NCI-H82 treated with DMSO at 0.1 percent for 48 hours (cell line): ENCODE results near the gene GFPT2.
"Not testable (repeated sequence)": the region's sequence is repeated elsewhere in the genome, so short reads cannot be mapped to it uniquely, and the experiment has no call there.

Experiments
- DNase-seq: peaks from one replicate; lab custom pipeline; 2025; ENCODE audit not compliant: unreplicated experiment; lab: John Stamatoyannopoulos, UW

GFPT2 gene

GRCh38 chr5:180311216-180311615, 41.9 kb downstream of the GFPT2 start:
- no peak for DNase-seq

GRCh38 chr5:180306796-180307195, 46.3 kb downstream of the GFPT2 start:
- no peak for DNase-seq

GRCh38 chr5:180305481-180305880, 47.7 kb downstream of the GFPT2 start:
- no peak for DNase-seq

GRCh38 chr5:180304431-180305375, 48.4 kb downstream of the GFPT2 start:
- no peak for DNase-seq

- no peak for DNase-seq
These were observed 49.2 kb downstream of the GFPT2 start for GRCh38 chr5:180304016-180304292.

GRCh38 chr5:180303226-180304015, 49.7 kb downstream of the GFPT2 start:
- no peak for DNase-seq

GRCh38 chr5:180302256-180302655, 50.9 kb downstream of the GFPT2 start:
- no peak for DNase-seq

- DNase-seq, result no peak
These were observed 51.9 kb downstream of the GFPT2 start for GRCh38 chr5:180301253-180301652.

GRCh38 chr5:180299526-180299925, 53.6 kb downstream of the GFPT2 start:
- DNase-seq, result no peak

- DNase-seq, result not testable (repeated sequence)
These were observed 54.1 kb downstream of the GFPT2 start for GRCh38 chr5:180299014-180299413.

GRCh38 chr5:180297587-180298282, 55.4 kb downstream of the GFPT2 start:
- DNase-seq, result no peak

GRCh38 chr5:180296771-180297170, 56.4 kb downstream of the GFPT2 start:
- no peak for DNase-seq

GRCh38 chr5:180294913-180295555, 58.1 kb downstream of the GFPT2 start:
- no peak for DNase-seq

- DNase-seq, result no peak
These were observed 58.7 kb downstream of the GFPT2 start for GRCh38 chr5:180294411-180294810.

- peak; percentile 1 for DNase-seq
These were observed 60.9 kb downstream of the GFPT2 start, which contains the start of gene MAPK9 for GRCh38 chr5:180291943-180292831. TSS of gene MAPK9 (minus strand) at chr5:180292083. CDS start at chr5:180280561, 11,522 bp downstream.

- DNase-seq, result no peak
These were observed 61.7 kb downstream of the GFPT2 start for GRCh38 chr5:180291234-180291940.

GRCh38 chr5:180290568-180291233, 62.4 kb downstream of the GFPT2 start:
- DNase-seq, result no peak

- no peak for DNase-seq
These were observed 63.2 kb downstream of the GFPT2 start for GRCh38 chr5:180289966-180290365.

GRCh38 chr5:180289433-180289832, 63.7 kb downstream of the GFPT2 start:
- no peak for DNase-seq
